ENCODE measurements around the gene PTGIR. TPM values are rescaled to one million over a fixed set of nuclear protein-coding genes. Genes with fewer than 3 reads are reported as not detected.

PTGIR gene
- total RNA-seq, 1 donor from 2014 or later, result 5.0 TPM

- H3K9me3 Mint-ChIP-seq, result peaks cover 6% of the 10 kb centered on the region
Observed at GRCh38 chr19:46578450-46578849, 46.4 kb downstream of the PTGIR start.

GRCh38 chr19:46574533-46574932 is 50.4 kb downstream of the PTGIR start:
- no peaks in the 10 kb centered on the region for H3K36me3 Mint-ChIP-seq
- no peak for TF ChIP-seq CTCF (IDR thresholded peaks at IDR 0.05; ENCODE audit: unreplicated experiment)
- peaks cover 2% of the 10 kb centered on the region for H3K9me3 Mint-ChIP-seq
- H3K27ac Mint-ChIP-seq, result no peak overlapping the region
- no peak overlapping the region for H3K4me3 Mint-ChIP-seq
- no peak for DNase-seq (ENCODE audit: low spot score in 2 of 2, unreplicated experiment in 2 of 2)
- H3K27me3 Mint-ChIP-seq (ENCODE audit: low read depth), result peaks cover 13% of the 10 kb centered on the region
- peaks cover 5% of the 10 kb centered on the region for H3K4me1 Mint-ChIP-seq

More at GRCh38 chr19:46578450-46578849, 46.4 kb downstream of the PTGIR start:
- Mint-ChIP-seq H3K4me1 (peaks cover 5% of the 10 kb centered on the region), H3K4me3 (no peak overlapping the region), H3K27me3 (ENCODE audit: low read depth) (peaks cover 4% of the 10 kb centered on the region), H3K27ac (no peak overlapping the region), H3K36me3 (no peaks in the 10 kb centered on the region)
- no peak for DNase-seq (ENCODE audit: low spot score in 2 of 2, unreplicated experiment in 2 of 2)
- TF ChIP-seq CTCF (IDR thresholded peaks at IDR 0.05; ENCODE audit: unreplicated experiment), result no peak

- H3K4me3 Mint-ChIP-seq, result no peak overlapping the region
- no peak for DNase-seq (ENCODE audit: low spot score in 2 of 2, unreplicated experiment in 2 of 2)
- H3K9me3 Mint-ChIP-seq, result peaks cover 8% of the 10 kb centered on the region
- no peak overlapping the region for H3K27ac Mint-ChIP-seq
- no peak for TF ChIP-seq CTCF (IDR thresholded peaks at IDR 0.05; ENCODE audit: unreplicated experiment)
- no peaks in the 10 kb centered on the region for H3K36me3 Mint-ChIP-seq
- H3K27me3 Mint-ChIP-seq (ENCODE audit: low read depth), result peaks cover 14% of the 10 kb centered on the region
- peaks cover 5% of the 10 kb centered on the region for H3K4me1 Mint-ChIP-seq
Observed at GRCh38 chr19:46573679-46574498, 51.0 kb downstream of the PTGIR start.

- TF ChIP-seq CTCF (IDR thresholded peaks at IDR 0.05; ENCODE audit: unreplicated experiment), result no peak
- Mint-ChIP-seq H3K9me3 (peaks cover 9% of the 10 kb centered on the region), H3K4me1 (peaks cover 5% of the 10 kb centered on the region), H3K36me3 (no peaks in the 10 kb centered on the region), H3K27ac (no peak overlapping the region), H3K4me3 (no peak overlapping the region), H3K27me3 (ENCODE audit: low read depth) (peaks cover 14% of the 10 kb centered on the region)
- no peak for DNase-seq (ENCODE audit: low spot score in 2 of 2, unreplicated experiment in 2 of 2)
Observed at GRCh38 chr19:46571495-46571894, 53.4 kb downstream of the PTGIR start.

Other genes starting within 250 kb of the PTGIR start
- gene CCDC8, start 211.5 kb downstream of the PTGIR start, total RNA-seq, result 50.3 to 51.7 TPM (median 50.7 TPM) in 3 replicates
- 0.49 to 0.79 TPM (median 0.73 TPM) in 3 replicates for gene PNMA8C, start 196.2 kb downstream of the PTGIR start, total RNA-seq
- gene PNMA8A, start 153.5 kb downstream of the PTGIR start, total RNA-seq, result 25.8 to 27.4 TPM (median 25.9 TPM) in 3 replicates
- 3.0 to 3.2 TPM (median 3.1 TPM) in 3 replicates for gene PNMA8B, start 129.2 kb downstream of the PTGIR start, total RNA-seq
- gene CALM3, start 23.8 kb downstream of the PTGIR start, total RNA-seq, result 231 to 233 TPM (median 231 TPM) in 3 replicates
- 7.6 to 13.7 TPM (median 12.2 TPM) in 3 replicates for gene GNG8, start 11.1 kb upstream of the PTGIR start, total RNA-seq
- gene DACT3, start 36.1 kb upstream of the PTGIR start, total RNA-seq, result 48.4 to 50.4 TPM (median 48.8 TPM) in 3 replicates
- 73.7 to 75.9 TPM (median 74.7 TPM) in 3 replicates for gene PRKD2, start 92.0 kb upstream of the PTGIR start, total RNA-seq
- gene FKRP, start 121.0 kb upstream of the PTGIR start, total RNA-seq, result 34.3 to 40.6 TPM (median 37.0 TPM) in 3 replicates
- gene STRN4, start 121.4 kb upstream of the PTGIR start, total RNA-seq, result 122 to 126 TPM (median 124 TPM) in 3 replicates
- gene SLC1A5, start 163.5 kb upstream of the PTGIR start, total RNA-seq, result 45.3 to 49.3 TPM (median 48.4 TPM) in 3 replicates
- 97.5 to 109 TPM (median 107 TPM) in 3 replicates for gene AP2S1, start 225.8 kb upstream of the PTGIR start, total RNA-seq
- gene ARHGAP35, start 235.9 kb upstream of the PTGIR start, total RNA-seq, result 74.9 to 77.9 TPM (median 77.4 TPM) in 3 replicates